KMS-11 (cell line): Measurements from ENCODE around the gene ASCC1.

Experiments
- H2AFZ ChIP-seq: fragments of 200-600 bp; sonication (generic); 2 replicates; pipeline ENCODE4 v1.6.1; 2016; ENCODE audit warnings: antibody characterized with exemption, mixed run types, low read depth
- H3K27ac ChIP-seq: fragments of 200-600 bp; sonication (generic); 2 replicates; pipeline ENCODE4 v1.6.1; 2016; ENCODE audit warnings: mild to moderate bottlenecking, mixed run types
- H3K27me3 ChIP-seq: fragments of 200-600 bp; sonication (generic); 2 replicates; pipeline ENCODE4 v1.6.1; 2017; ENCODE audit warnings: mild to moderate bottlenecking, low read depth, mixed run types, moderate library complexity; ENCODE audit not compliant: insufficient read depth
- H3K36me3 ChIP-seq: fragments of 200-600 bp; sonication (generic); 2 replicates; pipeline ENCODE4 v1.6.1; 2017; ENCODE audit warnings: mild to moderate bottlenecking, mixed run types; ENCODE audit not compliant: insufficient read depth
- H3K4me1 ChIP-seq: fragments of 200-600 bp; sonication (generic); 2 replicates; pipeline ENCODE4 v1.6.1; 2016; ENCODE audit warnings: mild to moderate bottlenecking, low read depth, mixed run types; ENCODE audit not compliant: poor library complexity, severe bottlenecking
- H3K4me2 ChIP-seq: fragments of 200-600 bp; sonication (generic); 2 replicates; pipeline ENCODE4 v1.7.0; 2016; ENCODE audit warnings: mild to moderate bottlenecking, mixed run types
- H3K4me3 ChIP-seq: fragments of 200-600 bp; sonication (generic); IDR thresholded peaks from 2 replicates; pipeline ENCODE4 v1.6.1; 2017; ENCODE audit warnings: low read depth, low read length, mixed read lengths; ENCODE audit not compliant: insufficient read depth
- H3K79me2 ChIP-seq: fragments of 200-600 bp; sonication (generic); 2 replicates; pipeline ENCODE4 v1.6.1; 2016; ENCODE audit warnings: low read depth, mixed run types; ENCODE audit not compliant: insufficient read depth
- H3K9ac ChIP-seq: fragments of 200-600 bp; sonication (generic); 2 replicates; pipeline ENCODE4 v1.6.1; 2016; ENCODE audit warnings: mild to moderate bottlenecking, mixed run types
- H4K20me1 ChIP-seq: fragments of 200-600 bp; sonication (generic); 2 replicates; pipeline ENCODE4 v1.6.1; 2016; ENCODE audit warnings: mild to moderate bottlenecking, mixed run types; ENCODE audit not compliant: insufficient read depth
- CTCF ChIP-seq: fragments of 200-600 bp; sonication (generic); conservative IDR thresholded peaks from 2 replicates; pipeline ENCODE4 v1.6.1; 2017; ENCODE audit warnings: low read depth, mild to moderate bottlenecking, antibody characterized with exemption, low read length, moderate library complexity, mixed read lengths

The ASCC1 gene

DNA sequence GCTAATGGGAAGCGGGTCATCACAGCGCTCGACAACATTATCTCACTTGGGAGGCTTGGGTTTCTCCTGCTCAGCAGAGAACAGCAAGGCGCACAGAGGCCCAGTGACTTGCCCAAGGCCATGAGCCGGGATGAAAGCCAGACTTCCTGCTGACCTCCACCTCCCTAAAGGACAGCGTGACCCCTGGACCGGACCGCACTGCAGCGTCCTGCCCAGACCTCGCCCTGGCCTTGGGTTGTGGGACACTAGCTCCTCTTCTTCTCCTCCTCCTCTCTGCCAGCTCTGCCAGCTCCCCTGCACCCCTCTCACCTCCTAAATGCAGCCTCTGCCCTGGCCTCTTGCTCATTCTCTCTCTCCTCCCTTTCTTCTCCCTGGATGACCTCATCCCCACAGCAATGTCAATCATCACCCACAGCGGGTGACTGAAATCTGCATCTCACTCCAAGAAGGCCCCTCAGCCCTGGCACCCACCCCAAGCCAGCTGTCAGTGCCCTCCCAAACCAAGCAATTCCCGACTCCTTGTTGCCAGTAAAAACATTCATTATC is 147.1 kb downstream of the ASCC1 start:
- H3K4me3 ChIP-seq = no peak overlapping the region
- H3K9ac ChIP-seq = no peak overlapping the region
- H3K4me2 ChIP-seq = no peak overlapping the region
- no peaks in the 10 kb centered on the region for H4K20me1 ChIP-seq
- no peak overlapping the region for H2AFZ ChIP-seq
- no peaks in the 10 kb centered on the region for H3K36me3 ChIP-seq
- no peaks in the 10 kb centered on the region for H3K27me3 ChIP-seq
- no peak overlapping the region for H3K27ac ChIP-seq
- H3K79me2 ChIP-seq = no peaks in the 10 kb centered on the region
- no peak for TF ChIP-seq CTCF
- no peaks in the 10 kb centered on the region for H3K4me1 ChIP-seq

DNA sequence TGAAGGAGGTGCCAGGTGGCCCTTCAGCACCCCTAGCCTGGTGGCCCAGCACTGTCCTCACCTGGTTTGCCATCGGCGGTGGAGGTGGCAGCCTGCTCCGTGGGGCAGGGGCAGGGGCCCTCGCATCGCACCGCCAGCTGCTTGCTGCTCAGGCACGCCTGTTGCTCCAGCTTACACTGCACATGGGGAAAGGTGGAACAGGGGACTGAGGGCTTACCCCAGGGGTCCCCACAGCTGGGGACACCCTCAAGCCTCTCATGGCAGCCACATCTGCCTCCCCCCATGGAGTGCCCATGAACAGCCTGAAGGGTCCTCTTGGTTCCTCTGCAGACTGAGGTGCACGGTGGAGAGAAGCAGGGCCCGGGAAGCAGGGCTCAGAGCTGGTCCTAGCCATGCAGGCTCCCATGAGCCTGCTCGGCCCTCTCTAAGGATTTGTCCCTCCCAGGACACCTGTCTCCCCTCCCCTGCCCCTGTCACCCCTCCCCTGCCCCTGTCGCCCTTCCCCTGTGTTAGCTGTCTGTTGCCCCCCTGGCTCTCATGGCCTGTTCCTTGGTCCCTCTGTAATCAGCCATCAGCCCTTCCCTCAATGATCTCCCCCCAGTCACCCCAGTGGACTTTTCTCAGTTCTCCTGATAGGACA is 147.8 kb downstream of the ASCC1 start:
- no peak overlapping the region for H3K4me2 ChIP-seq
- no peaks in the 10 kb centered on the region for H3K79me2 ChIP-seq
- TF ChIP-seq CTCF = no peak
- H3K27me3 ChIP-seq = no peaks in the 10 kb centered on the region
- H3K9ac ChIP-seq = no peak overlapping the region
- no peaks in the 10 kb centered on the region for H3K36me3 ChIP-seq
- no peak overlapping the region for H3K4me3 ChIP-seq
- no peaks in the 10 kb centered on the region for H3K4me1 ChIP-seq
- H2AFZ ChIP-seq = no peak overlapping the region
- no peak overlapping the region for H3K27ac ChIP-seq
- no peaks in the 10 kb centered on the region for H4K20me1 ChIP-seq

DNA sequence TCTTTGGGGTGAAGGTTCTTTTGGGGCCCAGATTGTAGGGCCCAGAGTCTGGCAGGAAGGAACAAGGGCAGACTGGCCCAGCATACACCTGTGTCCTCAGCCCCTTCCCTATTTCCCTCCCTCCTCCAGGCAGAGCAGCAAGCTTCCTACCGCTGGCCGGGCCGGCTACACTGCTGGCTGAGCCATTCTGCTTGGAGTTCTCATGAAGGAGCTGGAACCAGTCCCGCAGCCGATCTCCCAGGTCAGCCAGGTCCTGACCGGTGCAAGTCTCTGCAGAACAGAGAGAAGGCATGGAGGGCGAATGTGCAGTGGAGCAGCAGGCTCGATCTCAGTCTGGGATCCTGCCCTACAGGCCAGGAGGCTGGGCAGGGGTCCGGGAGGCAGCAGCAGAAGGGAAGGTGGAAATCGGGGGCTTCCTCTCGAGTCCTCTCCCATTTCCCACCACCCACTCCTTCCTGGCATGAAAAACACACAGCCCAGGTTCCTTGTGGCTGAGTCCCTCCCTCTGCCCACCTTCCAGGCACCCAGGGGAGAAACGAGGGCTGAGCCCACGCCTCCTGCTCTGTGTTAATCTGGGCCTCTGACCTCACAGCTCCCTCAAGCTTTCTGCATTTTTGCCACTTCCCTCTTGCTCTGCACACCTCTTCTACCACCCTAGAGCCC is 148.5 kb downstream of the ASCC1 start:
- no peak overlapping the region for H3K4me2 ChIP-seq
- H3K4me1 ChIP-seq = no peaks in the 10 kb centered on the region
- H3K4me3 ChIP-seq = no peak overlapping the region
- H3K36me3 ChIP-seq = no peaks in the 10 kb centered on the region
- no peak overlapping the region for H3K9ac ChIP-seq
- no peak for TF ChIP-seq CTCF
- H3K27me3 ChIP-seq = no peaks in the 10 kb centered on the region
- no peak overlapping the region for H2AFZ ChIP-seq
- H3K79me2 ChIP-seq = no peaks in the 10 kb centered on the region
- H3K27ac ChIP-seq = no peak overlapping the region
- H4K20me1 ChIP-seq = no peaks in the 10 kb centered on the region

GRCh38 chr10:72066318-72067284 is 149.5 kb downstream of the ASCC1 start:
- no peak overlapping the region for H3K4me2 ChIP-seq
- TF ChIP-seq CTCF = no peak
- no peak overlapping the region for H3K27ac ChIP-seq
- H3K9ac ChIP-seq = no peak overlapping the region
- no peaks in the 10 kb centered on the region for H3K79me2 ChIP-seq
- H3K4me1 ChIP-seq = no peaks in the 10 kb centered on the region
- H3K36me3 ChIP-seq = no peaks in the 10 kb centered on the region
- H4K20me1 ChIP-seq = no peaks in the 10 kb centered on the region
- H3K4me3 ChIP-seq = no peak overlapping the region
- no peak overlapping the region for H2AFZ ChIP-seq
- no peaks in the 10 kb centered on the region for H3K27me3 ChIP-seq
